Activated CD4-positive, alpha-beta T cell treated with anti-CD3 and anti-CD28 coated beads, Interleukin-2, amount 50 U/mL, for 4 hours (primary cell): ENCODE data around the gene USP20.

Experiments used
- DNase-seq, 2 experiments: peaks; one replicate each; pipeline ENCODE4 v3.0.0-alpha.2; 2020

The USP20 gene

GRCh38 chr9:129894120-129894823, 59.0 kb downstream of the USP20 start:
- DNase-seq: no peak

- no peak for DNase-seq
Measured at GRCh38 chr9:129895376-129896268, 60.4 kb downstream of the USP20 start.

GRCh38 chr9:129897263-129897662, 62.0 kb downstream of the USP20 start:
- no peak for DNase-seq

GRCh38 chr9:129898185-129898584, 62.9 kb downstream of the USP20 start:
- no peak for DNase-seq

GRCh38 chr9:129899620-129900019, 64.4 kb downstream of the USP20 start:
- no peak for DNase-seq

GRCh38 chr9:129900263-129901027, 65.2 kb downstream of the USP20 start:
- no peak for DNase-seq

GRCh38 chr9:129901993-129902739, 66.9 kb downstream of the USP20 start:
- no peak for DNase-seq

GRCh38 chr9:129902740-129903134, 67.5 kb downstream of the USP20 start:
- DNase-seq: no peak

- DNase-seq: no peak
Measured at GRCh38 chr9:129904734-129905133, 69.5 kb downstream of the USP20 start.

- no peak for DNase-seq
Measured at GRCh38 chr9:129906298-129906697, 71.0 kb downstream of the USP20 start.

- DNase-seq: no peak
Measured at GRCh38 chr9:129907201-129907600, 71.9 kb downstream of the USP20 start.

GRCh38 chr9:129908906-129909305, 73.6 kb downstream of the USP20 start:
- DNase-seq: no peak

GRCh38 chr9:129909851-129910250, 74.6 kb downstream of the USP20 start:
- DNase-seq: no peak

- DNase-seq: no peak
Measured at GRCh38 chr9:129910628-129911567, 75.6 kb downstream of the USP20 start.

- no peak for DNase-seq
Measured at GRCh38 chr9:129914051-129914450, 78.8 kb downstream of the USP20 start.

- DNase-seq: no peak
Measured at GRCh38 chr9:129916707-129917106, 81.4 kb downstream of the USP20 start.

- DNase-seq: no peak
Measured at GRCh38 chr9:129918296-129918950, 83.2 kb downstream of the USP20 start.

GRCh38 chr9:129919277-129919676, 84.0 kb downstream of the USP20 start:
- no peak for DNase-seq

GRCh38 chr9:129919841-129920240, 84.6 kb downstream of the USP20 start:
- no peak for DNase-seq

- no peak for DNase-seq
Measured at GRCh38 chr9:129921905-129922304, 86.6 kb downstream of the USP20 start.

GRCh38 chr9:129923589-129923988, 88.3 kb downstream of the USP20 start:
- DNase-seq: no peak
